Ovary (tissue), 9 donors: ENCODE results near the gene LHX6. TPM values are rescaled to one million over a fixed set of nuclear protein-coding genes. Genes with fewer than 3 reads are reported as not detected.
A peak's percentile ranks its signal among the peaks of the same experiment; 100 is the strongest.

Experiments
- DNase-seq, 5 donors: peaks; one replicate each; pipeline ENCODE4 v3.0.0-alpha.2; 2019 to 2020
- H3K27ac ChIP-seq, 2 donors: fragments of 200-600 bp; one replicate each; pipeline versions ENCODE4 v1.5.1 to v1.8.0; 2019 to 2022
- H3K27me3 ChIP-seq: fragments of 200-600 bp; one replicate; pipeline ENCODE4 v1.8.0; 2022
- H3K36me3 ChIP-seq: fragments of 200-600 bp; sonication (generic); one replicate; pipeline ENCODE4 v1.5.1; 2019
- H3K4me1 ChIP-seq: one replicate; pipeline ENCODE4 v1.8.1; 2013; ENCODE audit warnings: mild to moderate bottlenecking, moderate library complexity; ENCODE audit not compliant: insufficient read depth
- H3K4me3 ChIP-seq: fragments of 200-600 bp; sonication (generic); one replicate; pipeline ENCODE4 v1.5.1; 2017
- H3K9me3 ChIP-seq, 2 donors: fragments of 200-600 bp in 1 of 2; sonication (generic) in 1 of 2; one replicate each; pipeline versions ENCODE4 v1.5.1 to v1.8.1; 2013 to 2019; ENCODE audit warnings: mild to moderate bottlenecking in 1 of 2, moderate library complexity in 1 of 2
- CTCF ChIP-seq, 3 donors: fragments of 450-650 bp in 2 of 3; fragments of 200-600 bp in 1 of 3; IDR thresholded peaks; one replicate each; pipeline versions ENCODE4 v1.5.1 to v1.8.0; 2016 to 2022; ENCODE audit warnings: antibody characterized with exemption in 3 of 3, mild to moderate bottlenecking in 1 of 3
- EP300 ChIP-seq: sonication (generic); formaldehyde crosslinking; IDR thresholded peaks from one replicate; pipeline ENCODE4 v1.6.1; 2017; ENCODE audit warnings: antibody characterized with exemption
- POLR2A ChIP-seq: fragments of 450-650 bp; IDR thresholded peaks from one replicate; pipeline ENCODE4 v1.6.1; 2017; ENCODE audit warnings: antibody characterized with exemption, mild to moderate bottlenecking, moderate library complexity
- WGBS, 3 donors: extraction: QIAGEN DNeasy Blood & Tissue Kit in 1 of 3; methylation state at CpG; one replicate each; pipeline versions ENCODE4 v1.1.5 to v1.1.7; 2013 to 2017; 5-methylcytosine and 5-hydroxymethylcytosine counted together
- intact Hi-C, 4 donors: fragments of 100-400 bp; cut with DNase I; formaldehyde crosslinking; loops; one replicate each; pipeline versions ENCODE4 v1.11.0 to v1.15.1; 2022 to 2023
- polyA plus RNA-seq, 2 donors: library from polyadenylated mRNA; stranded (reverse); fragments of 200-250 nt in 1 of 2; fragments of 350-450 nt in 1 of 2; fragmentation: Illumina TruSeq in 1 of 2; extraction: RNeasy Lipid Tissue Mini Kit (QIAGEN cat#74804) in 1 of 2; gene quantifications; one replicate each; pipeline ENCODE4 v1.2.3, GENCODE V29; 2013 to 2014
- total RNA-seq, 7 donors: library from RNA; depleted of rRNA in 2 of 7; stranded (reverse); fragments of >200 nt in 2 of 7; fragmentation: NEBNext Ultra II Directional in 3 of 7; extraction: Animal tissue kit (Norgen Biotek cat#: 25700) in 3 of 7; gene quantifications; one replicate each; pipeline versions ENCODE4 v1.1.0 to v1.2.4, GENCODE V29; 2016 to 2023
- donor health status: DM: no; HTN: no; CAD: no; lungs with moderate emphysema.
- donor health status: DM: no; HTN: no; CAD: no.
- donor health status: Bipolar disorder and iron deficiency.
- donor health status: DM: yes; HTN: yes; CAD: no.
- donor health status: DM: no; HTN: no; CAD: no.
- donor health status: DM: yes; HTN: yes; CAD: no.

Gene LHX6
- total and polyA plus RNA-seq, 9 donors: 0.46 to 8.8 (median 3.6) TPM

GRCh38 chr9:122168356-122168755 lies 60.4 kb downstream of the LHX6 start:
- intact Hi-C loops: no loop called here
- Histone ChIP-seq H3K27me3 (no peaks in the 10 kb centered on the region), H3K9me3 (no peaks in the 10 kb centered on the region), H3K36me3 (no peaks in the 10 kb centered on the region), H3K4me1 (peaks cover 2% of the 10 kb centered on the region), H3K27ac (no peak overlapping the region), H3K4me3 (no peak overlapping the region)
- WGBS, 3 donors: 58 to 65% (median 64%) methylated on average over 3 of the region's 3 CpGs
- no peak for DNase-seq
- no peak for TF ChIP-seq EP300
- no peak for TF ChIP-seq POLR2A
- TF ChIP-seq CTCF (IDR thresholded peaks at IDR 0.05): no peak

- intact Hi-C loops: no loop called here
- Histone ChIP-seq H3K36me3 (no peaks in the 10 kb centered on the region), H3K4me1 (peaks cover 2% of the 10 kb centered on the region), H3K27me3 (no peaks in the 10 kb centered on the region), H3K9me3 (no peaks in the 10 kb centered on the region), H3K4me3 (no peak overlapping the region), H3K27ac (no peak overlapping the region)
- WGBS, 3 donors: 3 to 24% (median 4%) methylated on average over 2 of the region's 2 CpGs
- TF ChIP-seq POLR2A: no peak
- TF ChIP-seq CTCF (IDR thresholded peaks at IDR 0.05): no peak
- TF ChIP-seq EP300: no peak
- DNase-seq: peak; percentile 28 to 74 (median 45)
These were observed 64.5 kb downstream of the LHX6 start for GRCh38 chr9:122164286-122164685.

GRCh38 chr9:122162415-122162814 lies 66.3 kb downstream of the LHX6 start:
- no peaks in the 10 kb centered on the region for H3K9me3 ChIP-seq
- H3K27ac ChIP-seq: no peak overlapping the region
- no peak overlapping the region for H3K4me3 ChIP-seq
- no peaks in the 10 kb centered on the region for H3K36me3 ChIP-seq
- no peak for DNase-seq
- peaks cover 4% of the 10 kb centered on the region for H3K4me1 ChIP-seq
- intact Hi-C loops: no loop called here
- H3K27me3 ChIP-seq: no peaks in the 10 kb centered on the region
- no peak for TF ChIP-seq POLR2A
- no peak for TF ChIP-seq CTCF (IDR thresholded peaks at IDR 0.05)
- no peak for TF ChIP-seq EP300

- Histone ChIP-seq H3K27me3 (no peaks in the 10 kb centered on the region), H3K4me3 (peak overlapping the region; percentile 99), H3K27ac (no peak overlapping the region), H3K4me1 (peaks cover 4% of the 10 kb centered on the region), H3K9me3 (no peaks in the 10 kb centered on the region), H3K36me3 (no peaks in the 10 kb centered on the region)
- TF ChIP-seq CTCF (IDR thresholded peaks at IDR 0.05): peak in 1 of 3 donors; percentile 3
- no peak for TF ChIP-seq EP300
- intact Hi-C loops: no loop called here
- 4 to 10% (median 10%) methylated on average over 6 of the region's 6 CpGs for WGBS, 3 donors
- no peak for DNase-seq
These were observed 68.9 kb downstream of the LHX6 start for GRCh38 chr9:122159925-122160246.
